ENCODE data around the gene VTCN1. TPM values are rescaled to one million over a fixed set of nuclear protein-coding genes. Genes with fewer than 3 reads are reported as not detected.

Gene VTCN1
- total RNA-seq, 1 donor from 2014 or later: 49.4 TPM

DNA sequence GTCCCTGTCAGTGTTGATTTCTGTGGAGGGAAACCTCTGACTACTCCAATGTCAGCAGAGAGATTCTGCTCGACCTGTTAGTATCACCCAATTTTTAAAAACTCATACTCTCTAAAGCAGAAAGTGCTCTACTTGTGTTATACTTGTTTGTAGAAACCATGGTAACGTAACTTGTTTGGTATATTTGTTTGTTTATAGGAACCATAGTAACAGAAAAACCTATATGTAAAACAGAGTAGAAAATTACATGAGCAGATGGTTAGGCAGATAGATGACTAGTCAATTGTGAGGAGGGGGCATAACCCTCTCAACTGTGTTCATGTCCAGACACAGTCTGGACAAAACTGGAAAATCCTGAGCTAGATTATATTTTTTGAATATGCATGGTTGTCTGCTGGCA is 95.8 kb downstream of the VTCN1 start:
- peaks cover 16% of the 10 kb centered on the region for H3K4me1 Mint-ChIP-seq (ENCODE audit: unreplicated experiment)
- TF ChIP-seq, protein P1, sequence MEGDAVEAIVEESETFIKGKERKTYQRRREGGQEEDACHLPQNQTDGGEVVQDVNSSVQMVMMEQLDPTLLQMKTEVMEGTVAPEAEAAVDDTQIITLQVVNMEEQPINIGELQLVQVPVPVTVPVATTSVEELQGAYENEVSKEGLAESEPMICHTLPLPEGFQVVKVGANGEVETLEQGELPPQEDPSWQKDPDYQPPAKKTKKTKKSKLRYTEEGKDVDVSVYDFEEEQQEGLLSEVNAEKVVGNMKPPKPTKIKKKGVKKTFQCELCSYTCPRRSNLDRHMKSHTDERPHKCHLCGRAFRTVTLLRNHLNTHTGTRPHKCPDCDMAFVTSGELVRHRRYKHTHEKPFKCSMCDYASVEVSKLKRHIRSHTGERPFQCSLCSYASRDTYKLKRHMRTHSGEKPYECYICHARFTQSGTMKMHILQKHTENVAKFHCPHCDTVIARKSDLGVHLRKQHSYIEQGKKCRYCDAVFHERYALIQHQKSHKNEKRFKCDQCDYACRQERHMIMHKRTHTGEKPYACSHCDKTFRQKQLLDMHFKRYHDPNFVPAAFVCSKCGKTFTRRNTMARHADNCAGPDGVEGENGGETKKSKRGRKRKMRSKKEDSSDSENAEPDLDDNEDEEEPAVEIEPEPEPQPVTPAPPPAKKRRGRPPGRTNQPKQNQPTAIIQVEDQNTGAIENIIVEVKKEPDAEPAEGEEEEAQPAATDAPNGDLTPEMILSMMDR (conservative IDR thresholded peaks at IDR 0.05): no peak
- no peak overlapping the region for H3K27ac Mint-ChIP-seq
- H3K9me3 Mint-ChIP-seq: no peaks in the 10 kb centered on the region
- DNase-seq (ENCODE audit: extremely low spot score, unreplicated experiment): no peak
- no peaks in the 10 kb centered on the region for H3K27me3 Mint-ChIP-seq
- H3K36me3 Mint-ChIP-seq: peaks cover 42% of the 10 kb centered on the region
- no peak overlapping the region for H3K4me3 Mint-ChIP-seq

DNA sequence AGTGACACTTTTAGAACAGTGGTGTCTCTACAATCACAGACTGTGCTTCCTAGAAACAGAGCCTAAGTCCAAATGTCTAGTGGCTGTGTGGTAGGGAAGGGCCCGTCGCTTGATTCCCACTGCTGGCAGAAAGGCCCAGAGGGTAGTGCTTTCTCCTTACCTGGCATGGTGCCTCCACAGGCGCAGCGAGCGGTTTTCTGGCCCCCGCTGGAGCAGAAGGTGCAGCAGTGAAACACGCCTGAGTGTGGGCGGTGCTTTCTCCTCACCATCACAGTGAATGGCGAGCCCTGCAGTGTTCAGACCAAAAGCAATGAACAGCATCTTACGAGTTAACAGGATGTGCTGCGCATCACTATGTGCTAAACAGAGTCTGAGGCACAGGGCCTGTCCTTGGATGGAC is 97.5 kb downstream of the VTCN1 start:
- DNase-seq (ENCODE audit: extremely low spot score, unreplicated experiment): no peak
- no peaks in the 10 kb centered on the region for H3K9me3 Mint-ChIP-seq
- H3K36me3 Mint-ChIP-seq: peaks cover 59% of the 10 kb centered on the region

DNA sequence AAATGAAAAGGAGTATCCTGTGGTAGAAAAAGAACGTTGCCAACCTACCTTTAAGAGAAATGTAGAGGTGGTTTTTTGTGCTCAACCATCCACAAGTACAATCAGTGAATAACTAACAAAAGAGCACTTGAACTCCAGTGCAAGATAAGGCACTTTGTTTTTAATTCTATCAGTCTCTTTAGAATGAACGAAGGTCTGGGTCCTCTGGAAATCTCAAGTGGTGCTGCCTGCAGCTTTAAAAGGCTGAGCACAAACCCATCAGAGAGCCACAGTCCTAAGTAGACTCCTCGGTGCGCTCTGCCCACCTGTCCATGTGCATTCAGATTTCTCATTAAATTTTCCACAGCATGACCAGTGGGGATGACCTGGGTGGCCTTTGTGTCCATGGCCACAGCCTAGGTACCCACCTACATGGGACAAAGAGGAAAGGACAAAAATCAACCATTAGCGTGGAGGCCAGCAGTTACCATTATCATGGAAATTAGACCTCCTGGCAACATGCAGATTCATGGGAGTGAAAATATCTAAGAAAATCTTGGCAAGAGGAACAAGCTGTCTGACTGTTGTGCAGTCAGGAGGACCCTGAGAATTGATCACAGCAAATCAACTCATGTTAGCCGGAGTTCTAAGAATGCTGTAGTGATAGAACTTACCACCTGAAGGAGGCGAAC is 98.5 kb downstream of the VTCN1 start:
- H3K9me3 Mint-ChIP-seq: no peaks in the 10 kb centered on the region
- H3K27me3 Mint-ChIP-seq: no peaks in the 10 kb centered on the region
- peaks cover 60% of the 10 kb centered on the region for H3K36me3 Mint-ChIP-seq
- no peak for DNase-seq (ENCODE audit: extremely low spot score, unreplicated experiment)
- no peak overlapping the region for H3K4me3 Mint-ChIP-seq
- TF ChIP-seq, protein P1 (conservative IDR thresholded peaks at IDR 0.05): no peak
- H3K27ac Mint-ChIP-seq: no peak overlapping the region
- H3K4me1 Mint-ChIP-seq (ENCODE audit: unreplicated experiment): peaks cover 7% of the 10 kb centered on the region

More for the DNA sequence above, 97.5 kb downstream of the VTCN1 start:
- Mint-ChIP-seq H3K4me3 (no peak overlapping the region), H3K27ac (no peak overlapping the region), H3K27me3 (no peaks in the 10 kb centered on the region), H3K4me1 (ENCODE audit: unreplicated experiment) (peaks cover 16% of the 10 kb centered on the region)
- TF ChIP-seq, protein P1 (conservative IDR thresholded peaks at IDR 0.05): no peak

DNA sequence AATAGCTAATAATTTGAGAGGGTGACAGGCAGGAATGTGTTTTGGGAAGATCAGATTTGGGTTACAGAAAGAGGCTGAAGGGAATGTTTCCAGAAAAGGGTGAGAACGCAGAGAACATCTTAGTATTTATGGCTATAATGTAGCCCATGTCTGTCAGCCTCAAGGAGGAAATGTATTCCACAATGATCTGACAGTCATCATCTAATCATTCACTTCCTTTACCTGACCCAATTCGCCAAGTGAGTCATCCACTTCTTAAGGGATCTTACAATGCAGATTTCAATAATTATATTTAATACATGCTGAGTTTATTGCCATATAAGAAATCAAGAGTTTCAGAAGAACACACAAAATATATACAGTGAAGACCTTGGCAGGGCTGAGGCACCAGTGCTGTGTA is 100.0 kb downstream of the VTCN1 start:
- H3K27ac Mint-ChIP-seq: no peak overlapping the region
- H3K9me3 Mint-ChIP-seq: no peaks in the 10 kb centered on the region
- no peaks in the 10 kb centered on the region for H3K4me1 Mint-ChIP-seq (ENCODE audit: unreplicated experiment)
- no peak for DNase-seq (ENCODE audit: extremely low spot score, unreplicated experiment)
- TF ChIP-seq, protein P1 (conservative IDR thresholded peaks at IDR 0.05): no peak
- no peaks in the 10 kb centered on the region for H3K27me3 Mint-ChIP-seq
- no peak overlapping the region for H3K4me3 Mint-ChIP-seq
- H3K36me3 Mint-ChIP-seq: peaks cover 60% of the 10 kb centered on the region

DNA sequence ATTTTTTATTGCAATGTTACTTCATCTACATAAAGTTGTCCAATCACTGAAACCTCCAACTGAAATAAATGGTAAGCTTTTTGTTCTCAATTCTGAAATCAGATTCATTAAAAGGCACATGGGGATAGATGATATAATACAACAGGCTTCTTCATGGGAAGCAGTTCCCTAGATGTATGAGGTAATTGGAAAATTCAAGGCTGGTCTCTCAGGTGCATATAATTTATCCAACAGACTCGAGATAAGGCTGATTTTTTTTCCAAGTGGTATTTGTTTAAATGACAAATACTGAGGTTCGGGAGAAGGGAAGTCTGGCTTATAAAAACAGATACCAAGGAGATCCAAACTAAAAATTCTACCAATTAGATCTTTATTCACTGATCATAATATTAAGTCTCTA is 103.4 kb downstream of the VTCN1 start:
- no peaks in the 10 kb centered on the region for H3K4me1 Mint-ChIP-seq (ENCODE audit: unreplicated experiment)

More for the DNA sequence above, 103.4 kb downstream of the VTCN1 start:
- TF ChIP-seq, protein P1 (conservative IDR thresholded peaks at IDR 0.05): no peak
- no peaks in the 10 kb centered on the region for H3K9me3 Mint-ChIP-seq
- H3K36me3 Mint-ChIP-seq: peaks cover 57% of the 10 kb centered on the region
- no peak overlapping the region for H3K4me3 Mint-ChIP-seq
- no peaks in the 10 kb centered on the region for H3K27me3 Mint-ChIP-seq
- H3K27ac Mint-ChIP-seq: no peak overlapping the region
- no peak for DNase-seq (ENCODE audit: extremely low spot score, unreplicated experiment)

Measured in type B pancreatic cell (in vitro differentiated cells).